Neural cell (in vitro differentiated cells): ENCODE measurements around the gene SLC5A11.

ENCODE experiments used
- EP300 ChIP-seq: fragments of 450-650 bp; conservative IDR thresholded peaks from 2 replicates; pipeline ENCODE4 v1.6.1; 2014; ENCODE audit warnings: antibody characterized with exemption, mild to moderate bottlenecking, moderate library complexity; ENCODE audit not compliant: poor library complexity, severe bottlenecking
- EZH2 ChIP-seq: fragments of 200-600, 300-800 bp; shearing (Covaris generic), sonication (generic); IDR thresholded peaks from 2 replicates; pipeline ENCODE4 v1.6.1; 2014; ENCODE audit warnings: antibody characterized with exemption, low read length, borderline replicate concordance, mild to moderate bottlenecking; ENCODE audit not compliant: insufficient read depth, poor library complexity, severe bottlenecking
- MXI1 ChIP-seq: fragments of 450-650 bp; conservative IDR thresholded peaks from 2 replicates; pipeline ENCODE4 v1.6.1; 2014; ENCODE audit warnings: antibody characterized with exemption, mild to moderate bottlenecking; ENCODE audit not compliant: poor library complexity, severe bottlenecking
- POLR2AphosphoS5 ChIP-seq: IDR thresholded peaks from 2 replicates; pipeline ENCODE4 v1.6.1; 2012
- REST ChIP-seq: IDR thresholded peaks from 2 replicates; pipeline ENCODE4 v1.6.1; 2012; ENCODE audit warnings: borderline replicate concordance
- TAF1 ChIP-seq: IDR thresholded peaks from 2 replicates; pipeline ENCODE4 v1.6.1; 2012; ENCODE audit warnings: low read depth
- TF ChIP-seq, protein P1 (sequence below): fragments of 450-650 bp; IDR thresholded peaks from 2 replicates; pipeline ENCODE4 v1.5.1; 2014; ENCODE audit warnings: antibody characterized with exemption, mild to moderate bottlenecking, moderate library complexity; ENCODE audit not compliant: poor library complexity, severe bottlenecking

DNA sequence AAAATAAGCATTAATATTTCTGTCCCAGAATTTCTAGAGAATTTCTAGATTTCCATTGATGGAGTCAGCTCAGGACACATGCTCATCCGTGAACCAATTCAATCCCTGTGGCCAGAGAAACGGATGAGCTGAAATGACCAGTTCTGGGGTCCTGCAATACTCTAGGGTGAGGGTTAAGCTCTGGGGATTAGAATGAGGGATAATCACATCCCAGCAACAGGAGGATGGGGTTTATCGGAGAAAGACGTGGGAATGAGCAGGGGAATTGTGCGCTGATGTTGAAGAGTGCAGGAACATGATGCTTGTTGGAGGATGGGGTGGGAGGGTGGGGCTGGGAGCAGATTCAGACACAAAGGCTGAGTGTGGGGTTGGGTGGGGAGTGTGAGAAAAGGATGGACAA, 64.1 kb downstream of the SLC5A11 start:
- TF ChIP-seq, protein P1, sequence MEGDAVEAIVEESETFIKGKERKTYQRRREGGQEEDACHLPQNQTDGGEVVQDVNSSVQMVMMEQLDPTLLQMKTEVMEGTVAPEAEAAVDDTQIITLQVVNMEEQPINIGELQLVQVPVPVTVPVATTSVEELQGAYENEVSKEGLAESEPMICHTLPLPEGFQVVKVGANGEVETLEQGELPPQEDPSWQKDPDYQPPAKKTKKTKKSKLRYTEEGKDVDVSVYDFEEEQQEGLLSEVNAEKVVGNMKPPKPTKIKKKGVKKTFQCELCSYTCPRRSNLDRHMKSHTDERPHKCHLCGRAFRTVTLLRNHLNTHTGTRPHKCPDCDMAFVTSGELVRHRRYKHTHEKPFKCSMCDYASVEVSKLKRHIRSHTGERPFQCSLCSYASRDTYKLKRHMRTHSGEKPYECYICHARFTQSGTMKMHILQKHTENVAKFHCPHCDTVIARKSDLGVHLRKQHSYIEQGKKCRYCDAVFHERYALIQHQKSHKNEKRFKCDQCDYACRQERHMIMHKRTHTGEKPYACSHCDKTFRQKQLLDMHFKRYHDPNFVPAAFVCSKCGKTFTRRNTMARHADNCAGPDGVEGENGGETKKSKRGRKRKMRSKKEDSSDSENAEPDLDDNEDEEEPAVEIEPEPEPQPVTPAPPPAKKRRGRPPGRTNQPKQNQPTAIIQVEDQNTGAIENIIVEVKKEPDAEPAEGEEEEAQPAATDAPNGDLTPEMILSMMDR: no peak
- TF ChIP-seq EZH2 (no peak), EP300 (no peak), MXI1 (no peak), POLR2AphosphoS5 (no peak), TAF1 (no peak), REST (no peak)
